ENCODE results near the gene SNX25.
A peak's percentile ranks its signal among the peaks of the same experiment; 100 is the strongest.
"Not testable (repeated sequence)": the region's sequence is repeated elsewhere in the genome, so short reads cannot be mapped to it uniquely, and the experiment has no call there.

The SNX25 gene

GRCh38 chr4:185290018-185290607 lies 80.7 kb downstream of the SNX25 start:
- H3K4me3 ChIP-seq (ENCODE audit: low read depth, low read length): no peak overlapping the region
- no peak for DNase-seq (ENCODE audit: low read depth)

- DNase-seq (ENCODE audit: low read depth): no peak
- no peak overlapping the region for H3K4me3 ChIP-seq (ENCODE audit: low read depth, low read length)
Observed at GRCh38 chr4:185290656-185291055, 81.3 kb downstream of the SNX25 start.

- H3K4me3 ChIP-seq (ENCODE audit: low read depth, low read length): no peak overlapping the region
- DNase-seq (ENCODE audit: low read depth): no peak
Observed at GRCh38 chr4:185293202-185293601, 83.8 kb downstream of the SNX25 start.

GRCh38 chr4:185296665-185297460 lies 87.5 kb downstream of the SNX25 start:
- no peak for DNase-seq (ENCODE audit: low read depth)
- H3K4me3 ChIP-seq (ENCODE audit: low read depth, low read length): no peak overlapping the region

GRCh38 chr4:185298728-185299430 lies 89.5 kb downstream of the SNX25 start:
- no peak overlapping the region for H3K4me3 ChIP-seq (ENCODE audit: low read depth, low read length)
- DNase-seq (ENCODE audit: low read depth): no peak

- no peak overlapping the region for H3K4me3 ChIP-seq (ENCODE audit: low read depth, low read length)
Observed at GRCh38 chr4:185304541-185304940, 95.1 kb downstream of the SNX25 start.

GRCh38 chr4:185304944-185305690 lies 95.7 kb downstream of the SNX25 start:
- H3K4me3 ChIP-seq (ENCODE audit: low read depth, low read length): no peak overlapping the region
- DNase-seq (ENCODE audit: low read depth): no peak

More at GRCh38 chr4:185304541-185304940, 95.1 kb downstream of the SNX25 start:
- no peak for DNase-seq (ENCODE audit: low read depth)

- no peak overlapping the region for H3K4me3 ChIP-seq (ENCODE audit: low read depth, low read length)
- peak; percentile 79 for DNase-seq (ENCODE audit: low read depth)
Observed at GRCh38 chr4:185305979-185306442, 96.6 kb downstream of the SNX25 start.

- no peak for DNase-seq (ENCODE audit: low read depth)
- H3K4me3 ChIP-seq (ENCODE audit: low read depth, low read length): no peak overlapping the region
Observed at GRCh38 chr4:185307136-185307950, 97.9 kb downstream of the SNX25 start.

GRCh38 chr4:185309770-185310169 lies 100.4 kb downstream of the SNX25 start:
- DNase-seq (ENCODE audit: low read depth): no peak
- H3K4me3 ChIP-seq (ENCODE audit: low read depth, low read length): no peak overlapping the region

GRCh38 chr4:185311113-185311888 lies 101.9 kb downstream of the SNX25 start:
- DNase-seq (ENCODE audit: low read depth): no peak

GRCh38 chr4:185312699-185313098 lies 103.3 kb downstream of the SNX25 start:
- DNase-seq (ENCODE audit: low read depth): no peak
- H3K4me3 ChIP-seq (ENCODE audit: low read depth, low read length): no peak overlapping the region

More at GRCh38 chr4:185311113-185311888, 101.9 kb downstream of the SNX25 start:
- H3K4me3 ChIP-seq (ENCODE audit: low read depth, low read length): no peak overlapping the region

- DNase-seq (ENCODE audit: low read depth); H3K4me3 ChIP-seq (ENCODE audit: low read depth, low read length): not testable (repeated sequence)
Observed at GRCh38 chr4:185317462-185317861, 108.1 kb downstream of the SNX25 start.

GRCh38 chr4:185317880-185318279 lies 108.5 kb downstream of the SNX25 start:
- no peak for DNase-seq (ENCODE audit: low read depth)
- no peak overlapping the region for H3K4me3 ChIP-seq (ENCODE audit: low read depth, low read length)

GRCh38 chr4:185318679-185319078 lies 109.3 kb downstream of the SNX25 start:
- H3K4me3 ChIP-seq (ENCODE audit: low read depth, low read length): no peak overlapping the region
- no peak for DNase-seq (ENCODE audit: low read depth)

GRCh38 chr4:185322803-185323202 lies 113.4 kb downstream of the SNX25 start:
- DNase-seq (ENCODE audit: low read depth): no peak
- H3K4me3 ChIP-seq (ENCODE audit: low read depth, low read length): no peak overlapping the region

GRCh38 chr4:185323606-185324005 lies 114.2 kb downstream of the SNX25 start:
- DNase-seq (ENCODE audit: low read depth): no peak

GRCh38 chr4:185324361-185324760 lies 115.0 kb downstream of the SNX25 start:
- H3K4me3 ChIP-seq (ENCODE audit: low read depth, low read length); DNase-seq (ENCODE audit: low read depth): not testable (repeated sequence)

More at GRCh38 chr4:185323606-185324005, 114.2 kb downstream of the SNX25 start:
- no peak overlapping the region for H3K4me3 ChIP-seq (ENCODE audit: low read depth, low read length)

Data from skeletal muscle cell (primary cell).